Activated CD4-positive, alpha-beta T cell treated with anti-CD3 and anti-CD28 coated beads, Interleukin-2, Interleukin-6, amounts not matched to agents 100 ng/mL and 50 ng/mL, durations not matched to agents 16 hours and 8 hours (primary cell): ENCODE results near the gene BTF3L4.

ENCODE experiments used
- DNase-seq: peaks from one replicate; pipeline ENCODE4 v3.0.0-alpha.2; 2020

The BTF3L4 gene

DNA sequence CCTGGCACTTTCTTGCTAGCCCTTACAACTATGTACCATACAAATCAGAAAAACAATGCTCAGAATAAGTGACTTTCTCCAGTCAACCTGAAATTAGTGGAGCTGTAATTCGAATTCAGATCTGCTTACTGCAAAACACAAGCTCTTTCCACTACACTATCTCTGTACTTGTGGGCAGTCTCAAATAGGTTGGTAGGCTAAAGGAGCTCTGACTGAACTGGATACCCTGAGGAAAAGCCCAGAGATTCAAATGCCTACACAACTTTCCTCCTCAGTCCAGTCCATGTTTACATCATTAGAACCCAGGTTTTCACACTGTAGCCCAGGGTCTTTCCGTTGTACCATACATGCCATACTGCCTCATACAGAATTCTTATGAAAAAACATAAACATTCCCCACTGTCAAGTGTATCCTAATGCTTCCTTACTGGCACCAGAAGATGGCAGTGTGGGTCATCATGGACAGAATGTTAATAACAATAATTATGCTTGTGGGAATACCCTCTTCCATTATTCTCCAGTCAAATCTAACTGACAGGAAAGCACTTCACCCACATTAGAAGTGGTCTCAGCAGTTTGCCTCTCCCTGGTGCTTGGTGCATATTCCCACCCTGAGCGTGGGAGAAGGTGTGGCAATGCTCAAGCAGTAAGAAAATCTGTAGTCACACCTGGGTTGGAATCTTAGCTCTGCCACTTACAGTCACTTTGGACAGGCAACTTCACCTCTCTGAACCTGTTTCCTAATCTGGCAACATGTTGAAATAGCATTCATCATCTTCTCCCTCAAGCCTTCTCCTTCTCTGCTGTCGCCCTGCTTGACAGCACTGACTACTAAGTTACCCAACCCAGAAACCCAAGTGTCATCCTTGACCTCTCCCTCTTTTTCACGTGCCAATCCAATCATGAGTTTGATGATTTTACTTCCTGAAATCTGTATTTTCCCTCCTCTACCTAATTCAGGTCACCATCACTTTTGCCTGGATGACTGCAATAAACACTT, 71.4 kb downstream of the BTF3L4 start:
- peak; percentile 19 for DNase-seq

- peak; percentile 86 for DNase-seq
Observed at GRCh38 chr1:52139817-52140540, 83.9 kb downstream of the BTF3L4 start.
